HG03571 (cell line): ENCODE results near the gene SH3TC1.
A peak's percentile ranks its signal among the peaks of the same experiment; 100 is the strongest.

ENCODE experiments used
- ATAC-seq: cut with Tn5 transposase; IDR thresholded peaks from one replicate; pipeline ENCODE4 v1.9.1; 2021; ENCODE audit not compliant: unreplicated experiment

Gene SH3TC1

DNA sequence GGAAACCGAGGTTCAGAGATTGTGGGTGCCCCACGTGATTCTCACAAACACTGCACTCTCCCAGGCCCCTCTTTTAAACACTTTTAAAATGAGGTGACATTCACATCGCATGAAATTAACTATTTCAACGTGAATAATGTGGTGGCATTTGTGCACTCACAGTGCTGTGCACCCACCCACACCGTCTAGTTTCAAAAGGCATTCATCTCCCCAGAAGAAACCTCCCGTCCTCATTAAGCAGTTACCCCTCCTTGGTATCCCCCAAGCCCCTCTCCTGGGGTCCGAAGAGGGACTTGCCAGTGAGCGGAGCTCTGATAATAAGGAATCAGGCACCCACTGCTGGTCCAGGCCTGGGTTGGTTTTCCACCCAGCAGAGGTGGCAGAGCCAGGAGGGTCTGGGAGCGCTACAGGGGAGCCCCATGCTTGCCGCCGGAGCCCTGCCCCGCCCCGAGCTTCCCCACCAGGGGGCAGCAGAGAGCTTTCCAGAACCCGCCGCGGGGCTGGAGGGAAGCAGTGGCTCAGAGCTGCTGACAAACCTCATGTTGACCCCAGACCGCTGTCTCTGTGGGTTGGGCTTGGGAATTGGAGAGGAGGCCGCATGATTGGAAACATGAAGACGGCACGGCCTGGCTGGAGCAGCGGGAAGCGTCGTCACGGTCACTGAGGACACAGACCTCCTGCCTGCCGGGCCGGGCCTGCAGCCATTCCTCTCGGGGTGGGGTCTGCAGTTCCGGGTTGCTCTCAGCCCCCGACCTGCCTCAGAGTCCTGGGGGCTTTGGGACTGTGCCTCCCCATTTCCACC is 43.0 kb downstream of the SH3TC1 start:
- peak; percentile 64 for ATAC-seq

DNA sequence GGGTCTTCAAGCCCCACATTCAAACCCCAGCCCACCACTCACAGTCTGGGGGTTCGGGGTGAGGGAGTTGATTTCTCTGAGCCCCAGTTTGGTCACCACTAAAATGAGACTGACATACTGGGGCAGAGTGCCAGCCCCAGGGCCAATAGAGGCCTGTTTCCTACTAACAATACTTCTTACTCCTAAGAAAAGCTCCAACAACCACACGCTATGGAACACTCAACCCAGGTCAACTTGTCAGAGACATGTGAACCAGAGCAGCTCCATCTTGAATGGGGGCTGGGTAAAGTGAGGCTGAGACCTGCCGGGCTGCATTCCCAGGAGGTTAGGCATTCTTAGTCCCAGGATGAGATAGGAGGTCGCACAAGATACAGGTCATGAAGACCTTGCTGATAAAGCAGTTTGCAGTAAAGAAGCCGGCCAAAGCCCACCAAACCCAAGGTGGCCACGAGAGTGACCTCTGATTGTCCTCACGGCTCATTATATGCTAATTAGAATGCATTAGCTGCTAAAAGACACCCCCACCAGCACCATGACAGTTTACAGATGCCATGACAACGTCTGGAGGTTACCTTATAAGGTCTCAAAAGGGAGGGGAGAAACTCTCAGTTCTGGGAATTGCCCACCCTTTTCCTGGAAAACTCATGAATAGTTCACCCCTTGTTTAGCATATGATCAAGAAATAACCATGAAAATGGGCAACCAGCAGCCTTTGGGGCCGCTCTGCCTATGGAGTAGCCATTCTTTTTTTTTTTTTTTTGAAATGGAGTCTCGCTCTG is 43.9 kb downstream of the SH3TC1 start:
- ATAC-seq, result no peak

DNA sequence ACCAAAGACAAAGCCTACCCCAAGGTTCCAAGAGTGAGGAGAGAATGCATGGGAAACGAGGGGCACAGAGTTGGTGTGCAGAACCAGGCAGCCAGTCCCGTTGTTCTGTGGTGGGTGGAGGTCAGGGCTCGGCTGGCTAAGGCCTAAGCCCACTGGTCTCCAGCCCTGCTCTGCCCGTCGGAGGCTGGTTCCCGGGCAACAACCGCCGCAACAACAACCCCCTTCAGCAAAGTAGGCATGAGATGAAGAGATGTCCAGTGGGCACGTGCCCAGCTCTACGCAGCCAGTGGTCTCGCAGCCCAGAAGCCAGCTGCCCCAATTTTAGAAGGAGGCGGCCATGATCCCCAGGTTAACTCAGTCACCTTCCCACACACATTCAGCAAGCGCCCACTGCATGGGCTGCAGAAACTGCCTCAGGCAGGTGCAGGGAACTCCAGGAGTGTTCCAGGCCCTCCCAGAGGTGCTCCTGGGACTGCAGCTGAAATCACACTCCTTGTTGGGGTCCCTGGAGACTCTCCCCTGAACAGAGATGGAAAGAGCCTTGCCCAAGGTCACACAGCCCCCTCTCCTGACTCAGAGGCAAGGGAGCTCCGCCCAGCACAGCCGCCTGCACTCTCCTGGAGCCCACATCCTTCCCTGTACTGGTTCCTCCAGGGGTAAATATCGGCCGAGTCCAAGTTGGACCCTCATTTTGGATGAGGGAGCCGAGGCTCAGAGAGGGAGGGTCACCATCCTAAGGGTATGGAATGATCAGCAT is 45.1 kb downstream of the SH3TC1 start:
- no peak for ATAC-seq

DNA sequence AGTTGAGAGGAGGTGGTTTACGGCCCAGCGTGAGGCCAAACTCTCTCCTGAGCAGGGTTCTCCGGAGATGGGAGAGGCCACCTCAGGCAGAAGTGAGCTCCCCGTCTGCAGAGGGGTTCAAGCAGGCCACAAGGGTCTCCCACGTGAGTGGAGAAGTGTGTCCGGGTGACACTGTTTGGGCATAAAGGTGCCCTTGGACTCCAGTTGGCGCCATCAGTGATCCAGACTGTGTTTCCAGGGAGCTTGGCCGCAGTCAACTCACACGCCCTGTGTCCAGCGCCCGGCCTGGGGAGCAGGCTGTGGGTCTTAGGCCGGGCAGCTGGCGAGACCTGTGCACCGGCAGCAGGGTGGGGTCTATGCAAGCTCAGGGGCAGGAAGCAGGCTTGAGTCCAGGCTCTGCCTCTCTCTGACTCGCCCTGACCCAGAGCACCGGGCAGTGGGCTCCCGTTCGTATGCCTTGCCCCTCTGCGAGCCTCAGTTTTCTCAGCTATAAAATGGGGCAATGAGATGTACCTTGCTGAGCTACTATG is 45.9 kb downstream of the SH3TC1 start:
- ATAC-seq, result no peak

DNA sequence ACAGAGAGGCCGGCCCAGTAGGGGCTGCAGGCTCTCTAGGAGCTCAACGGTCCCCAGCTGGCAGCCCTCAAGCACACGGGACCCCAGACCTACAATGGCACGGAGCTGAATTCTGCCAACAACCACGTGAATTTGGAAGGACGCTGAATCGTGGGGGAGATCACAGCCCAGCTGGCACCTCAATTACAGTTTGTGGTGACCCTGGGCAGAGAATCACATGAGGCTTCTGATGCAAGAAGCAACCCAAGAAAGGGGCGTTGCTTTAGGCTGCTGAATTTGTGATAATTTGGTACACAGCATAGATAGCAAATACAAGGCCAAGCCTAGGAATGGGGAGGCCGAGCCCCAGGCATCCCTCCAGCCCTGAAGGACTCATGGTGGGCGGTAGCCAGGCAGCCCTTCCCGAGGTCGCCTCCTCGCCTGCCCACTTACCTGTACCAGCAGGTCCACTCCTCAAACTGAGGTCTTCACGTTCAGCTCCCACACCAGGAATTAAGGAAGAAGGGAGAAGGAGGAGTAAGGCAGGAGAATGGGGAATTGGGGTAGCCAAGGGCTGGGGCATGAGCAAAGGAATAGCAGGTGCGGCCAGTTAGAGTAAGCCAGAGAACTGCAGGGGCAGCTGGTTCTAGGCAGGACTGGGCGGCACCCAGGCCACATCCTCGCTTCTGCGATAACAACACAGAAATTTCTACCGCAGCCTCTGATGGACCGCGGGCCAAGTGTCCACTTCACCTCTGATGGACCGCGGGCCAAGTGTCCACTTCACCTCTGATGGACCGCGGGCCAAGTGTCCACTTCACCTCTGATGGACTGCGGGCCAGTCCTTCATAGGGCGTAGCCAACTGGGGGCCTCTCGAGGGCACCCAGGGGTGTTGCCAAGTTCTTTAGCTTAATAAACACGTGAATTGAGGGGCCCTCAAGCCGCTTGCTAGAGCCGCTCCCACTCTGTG is 47.1 kb downstream of the SH3TC1 start:
- no peak for ATAC-seq

DNA sequence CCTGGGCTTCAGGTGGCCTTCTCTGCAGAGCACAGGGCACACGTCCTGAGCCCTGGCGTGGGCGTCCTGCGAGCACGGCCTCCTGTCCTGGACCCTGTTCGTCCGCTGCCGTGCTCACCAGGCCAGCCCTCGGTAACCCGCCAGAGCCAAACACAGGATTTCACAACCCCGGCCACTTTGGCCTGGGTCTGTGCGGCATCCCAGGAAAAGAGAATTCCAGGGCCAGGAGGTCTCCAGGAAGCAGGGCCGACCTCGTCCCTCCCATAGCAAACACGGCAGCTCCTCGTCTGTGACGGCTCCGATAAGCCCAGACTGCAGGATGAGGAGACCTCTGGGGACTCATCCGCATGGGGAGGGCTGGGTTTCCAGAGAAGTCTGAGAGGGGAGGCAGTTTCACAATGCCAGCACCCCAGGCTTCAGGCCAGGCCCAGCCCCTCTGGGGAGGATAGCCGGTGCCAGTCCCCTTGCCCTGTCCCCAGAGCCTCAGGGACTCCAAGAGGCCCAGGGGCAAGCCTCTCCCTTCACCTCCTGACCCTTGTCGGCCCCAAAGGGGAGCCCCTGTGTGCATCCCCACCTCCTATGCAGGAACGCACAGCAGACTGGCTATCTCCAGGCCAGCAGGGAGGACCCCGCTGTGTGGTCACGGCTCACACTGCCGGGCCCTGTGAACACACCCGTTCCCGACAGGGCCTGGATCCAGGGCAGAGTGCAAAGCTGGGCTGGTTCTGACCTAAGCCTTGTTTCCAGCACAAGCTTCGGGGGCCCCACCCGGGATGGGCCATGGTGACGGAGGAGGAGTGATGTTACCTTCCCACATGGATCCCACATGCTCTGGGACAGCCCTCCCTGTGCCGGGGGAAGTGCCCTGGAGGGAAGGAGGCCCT is 48.2 kb downstream of the SH3TC1 start:
- no peak for ATAC-seq

DNA sequence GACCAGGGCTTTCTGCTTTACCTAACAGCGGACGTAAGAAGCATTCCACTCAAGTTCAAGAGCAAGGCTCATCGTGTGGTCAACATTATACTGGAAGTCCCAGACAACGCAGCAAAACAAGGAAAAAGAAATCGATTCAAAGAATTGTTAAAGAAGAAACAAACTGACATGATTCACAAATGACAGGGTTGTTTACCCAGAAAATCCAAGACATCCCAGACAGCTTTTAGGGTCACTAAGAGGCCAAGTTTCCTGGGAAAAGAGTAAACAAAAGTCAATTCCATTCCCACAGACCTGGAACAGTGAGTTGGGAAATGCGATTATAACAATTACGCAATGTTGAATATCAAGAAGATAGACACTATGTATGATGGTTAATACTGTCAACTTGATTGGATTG is 49.0 kb downstream of the SH3TC1 start:
- ATAC-seq, result no peak

DNA sequence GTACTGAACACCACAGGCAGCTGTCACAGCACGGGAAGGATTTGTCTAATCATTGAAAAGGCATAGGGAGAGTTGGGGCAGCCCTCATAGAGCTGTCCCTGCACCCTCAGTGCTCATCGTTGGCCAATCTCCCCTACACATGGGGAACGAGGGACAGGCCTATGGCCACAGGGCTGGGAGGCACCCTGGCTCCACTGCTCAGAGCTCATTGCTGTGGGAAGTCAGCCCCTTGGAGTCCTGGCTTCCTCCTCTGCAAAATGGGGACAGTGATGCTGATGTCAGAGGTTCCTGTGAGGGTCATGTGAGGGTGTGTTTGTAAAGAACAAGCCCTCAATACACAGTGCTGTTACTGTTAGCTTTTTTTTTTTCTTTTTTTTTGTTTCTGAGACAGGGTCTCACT is 51.1 kb downstream of the SH3TC1 start:
- no peak for ATAC-seq

DNA sequence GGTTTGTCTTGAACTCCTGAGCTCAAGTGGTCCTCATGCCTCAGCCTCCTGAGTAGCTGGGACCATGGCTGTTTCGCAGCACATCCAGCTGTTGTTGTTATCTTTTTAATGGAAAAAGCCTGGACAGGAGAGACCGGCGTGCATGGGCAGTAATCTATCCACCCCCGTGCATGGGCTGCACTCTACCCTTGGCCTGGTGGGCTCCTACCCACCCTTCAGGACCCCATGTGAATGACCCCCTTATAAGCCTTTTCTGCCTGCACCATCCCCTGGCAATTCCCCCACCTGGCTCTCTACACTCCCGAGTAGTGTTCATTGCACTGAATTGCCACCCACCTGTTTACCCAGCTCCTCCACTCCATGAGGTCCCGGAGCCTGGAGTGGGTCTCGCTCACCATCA is 51.5 kb downstream of the SH3TC1 start:
- no peak for ATAC-seq

DNA sequence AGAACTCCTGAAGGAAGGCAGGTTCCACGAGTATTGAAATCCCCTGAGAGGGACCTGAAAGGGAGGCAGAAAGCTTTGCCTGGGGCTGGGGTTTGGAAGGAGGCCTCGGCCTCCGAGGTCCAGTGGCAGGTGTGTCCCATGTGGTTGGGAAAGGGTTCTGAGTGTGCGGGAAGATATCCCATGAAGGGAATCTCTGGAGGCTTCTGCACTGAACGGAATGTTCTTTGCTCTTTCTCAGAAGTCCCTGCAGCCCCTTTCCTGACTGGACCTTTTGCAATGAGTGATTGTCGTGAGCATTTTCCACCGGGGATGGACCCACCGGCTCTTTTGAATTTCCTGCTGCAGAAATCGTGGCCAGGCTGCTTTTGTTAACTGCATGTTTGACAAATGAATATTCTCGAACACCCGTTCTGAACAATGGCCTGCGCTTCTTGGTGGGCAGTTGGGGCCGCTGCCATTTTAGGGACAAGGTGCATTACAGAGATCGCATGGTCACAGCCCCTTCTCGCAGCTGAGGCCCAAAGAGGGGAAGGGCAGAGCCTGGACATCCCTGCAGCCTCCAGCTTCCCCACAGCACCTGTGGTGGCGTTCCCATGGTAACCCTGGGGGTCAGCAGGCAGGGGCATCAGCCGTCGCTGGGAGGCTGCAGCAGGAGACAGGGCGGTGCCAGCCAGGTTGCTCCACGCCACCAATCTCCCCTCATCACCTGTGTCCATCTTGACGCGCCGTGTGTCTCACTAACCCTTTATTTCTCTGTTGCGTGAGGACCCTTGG is 52.2 kb downstream of the SH3TC1 start:
- ATAC-seq, result no peak

DNA sequence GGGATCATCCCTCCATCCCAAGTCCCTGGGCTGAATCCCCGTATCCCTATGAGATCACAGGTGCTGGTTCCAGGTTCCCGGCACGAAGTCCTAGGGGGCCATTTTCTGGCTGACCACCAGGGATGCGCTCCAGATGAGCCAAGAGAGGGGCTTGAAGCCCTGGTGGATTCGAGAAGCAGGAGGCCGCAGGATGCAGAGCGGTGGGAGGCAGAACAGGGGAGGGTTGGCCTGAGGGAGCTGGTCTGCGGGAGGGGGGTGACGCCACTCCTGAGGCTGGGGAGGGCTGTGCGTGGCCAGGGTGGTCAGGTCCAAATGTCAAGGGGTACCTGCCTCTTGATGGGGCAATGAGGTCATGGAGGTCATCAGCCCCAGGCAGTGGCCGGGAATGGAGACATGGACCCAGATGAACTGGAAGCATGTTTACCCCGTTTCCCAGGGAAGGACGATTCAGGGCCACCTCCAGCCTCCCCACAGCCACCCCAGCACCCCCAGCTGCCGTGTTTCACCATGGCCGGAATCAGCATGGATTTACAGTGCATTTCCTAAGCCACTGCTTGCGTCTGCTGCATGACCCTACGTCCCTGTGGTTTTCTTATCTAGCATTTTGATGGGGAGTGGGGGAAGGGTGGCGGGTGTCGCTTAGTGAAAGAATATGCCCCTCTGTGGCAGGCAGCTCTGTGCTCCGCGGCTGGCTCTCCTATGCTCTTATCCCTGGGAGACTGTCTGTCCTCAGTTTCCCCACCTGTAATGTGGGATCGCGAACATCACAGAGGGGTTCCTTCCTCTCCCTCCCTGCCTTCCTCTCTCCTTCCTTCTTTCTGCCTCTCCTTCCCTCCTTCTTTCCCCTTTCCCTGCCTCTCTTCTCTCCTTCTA is 53.4 kb downstream of the SH3TC1 start:
- ATAC-seq, result no peak

DNA sequence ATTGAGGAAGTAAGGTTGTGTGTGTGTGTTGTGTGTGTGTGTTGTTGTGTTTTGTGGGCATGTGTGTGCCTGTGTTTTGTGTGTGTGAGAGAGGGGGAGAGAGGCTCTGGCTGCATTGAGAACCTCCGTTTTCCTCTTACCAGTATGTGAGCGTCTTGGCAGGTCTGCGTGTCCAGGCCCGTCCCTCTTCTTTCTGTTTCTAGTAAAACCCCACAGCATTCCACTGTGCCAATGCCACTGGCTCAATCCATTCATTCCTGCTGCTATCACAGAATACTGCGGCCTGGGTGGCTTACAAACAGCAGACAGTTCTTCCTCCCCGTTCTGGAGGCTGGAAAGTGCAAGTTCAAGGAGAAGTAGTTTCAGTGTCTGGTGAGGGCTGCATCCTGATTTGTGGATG is 55.0 kb downstream of the SH3TC1 start:
- ATAC-seq, result no peak

DNA sequence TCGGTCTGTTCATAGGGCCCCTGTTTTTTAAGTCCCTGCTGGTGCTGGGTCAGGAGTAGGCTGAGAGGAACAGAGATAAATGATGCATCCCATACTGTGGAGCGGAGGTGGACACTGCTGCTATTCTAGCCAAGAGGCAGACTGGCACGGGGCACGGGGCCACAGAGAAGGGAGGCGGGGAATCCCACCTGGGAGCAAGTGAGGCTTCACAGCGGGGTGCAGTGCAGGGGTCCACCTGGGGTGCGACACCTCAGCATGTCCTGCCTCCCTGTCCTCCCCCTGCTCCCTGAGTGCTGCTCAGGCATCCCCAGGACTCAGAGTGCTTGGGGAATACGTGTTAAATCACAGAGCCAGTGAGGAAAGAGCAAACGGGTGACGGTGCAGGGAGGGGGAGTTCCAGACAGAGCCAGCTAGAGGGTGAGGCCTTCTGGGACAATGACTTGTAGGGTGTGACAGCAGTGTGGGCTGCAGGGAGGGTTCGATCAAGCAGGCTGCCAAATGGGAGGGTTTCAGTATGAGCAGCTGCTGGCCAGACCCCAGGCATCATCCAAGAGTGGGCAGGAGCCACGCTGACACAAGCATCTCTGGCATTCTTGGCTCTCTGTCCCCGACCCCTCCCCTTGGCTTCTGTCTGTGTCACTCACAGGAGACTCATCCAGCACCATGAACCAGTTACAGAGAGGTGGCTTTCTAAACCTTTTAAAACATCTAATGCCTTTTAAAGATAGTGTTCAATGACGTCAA is 56.8 kb downstream of the SH3TC1 start:
- no peak for ATAC-seq

DNA sequence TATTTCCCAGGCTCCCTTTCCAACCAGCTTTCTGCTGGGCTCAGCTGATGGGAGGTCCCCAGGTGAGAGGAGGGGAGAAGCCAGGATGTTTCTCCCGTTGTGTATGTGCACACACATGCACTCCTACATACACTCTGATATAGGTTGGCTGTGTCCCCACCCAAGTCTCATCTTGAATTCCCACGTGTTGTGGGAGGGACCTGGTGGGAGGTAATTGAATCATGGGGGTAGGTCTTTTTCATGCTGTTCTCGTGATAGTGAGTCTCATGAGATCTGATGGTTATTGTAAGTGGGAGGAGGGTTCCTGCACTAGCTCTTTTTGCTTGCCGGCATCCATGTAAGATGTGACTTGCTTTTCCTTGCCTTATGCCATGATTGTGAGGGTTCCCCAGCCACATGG is 58.8 kb downstream of the SH3TC1 start:
- ATAC-seq, result no peak

DNA sequence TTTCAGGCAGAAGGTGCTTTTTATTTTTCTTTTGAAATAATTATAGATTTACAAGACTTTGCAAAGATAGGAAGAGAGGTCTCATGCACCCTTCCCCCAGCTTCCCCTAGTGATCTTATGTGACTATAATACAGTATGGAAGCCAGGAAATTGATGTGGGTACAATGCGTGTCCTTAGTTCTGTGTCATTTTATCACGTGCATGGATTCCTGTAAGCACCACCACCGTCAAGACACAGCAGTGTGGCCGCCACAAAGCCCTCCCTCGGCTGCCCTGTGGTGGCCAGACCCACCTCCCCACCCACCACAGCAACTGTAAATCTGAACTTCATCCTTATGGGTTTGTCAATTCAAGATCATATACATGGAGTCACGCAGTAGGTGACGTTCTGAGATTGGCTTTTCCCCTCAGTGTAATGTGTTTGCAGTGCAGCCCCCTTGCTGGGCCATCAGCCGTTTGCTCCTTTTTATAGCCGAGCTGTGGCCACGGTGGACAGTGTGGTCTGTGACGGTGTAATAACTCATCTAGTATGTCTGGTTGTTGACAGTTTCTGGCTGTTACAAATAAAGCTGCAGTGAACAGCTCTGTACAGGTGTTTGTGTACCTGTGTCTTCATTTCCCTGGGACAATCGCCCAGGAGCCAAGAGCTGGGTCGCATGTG is 59.6 kb downstream of the SH3TC1 start:
- ATAC-seq, result no peak

DNA sequence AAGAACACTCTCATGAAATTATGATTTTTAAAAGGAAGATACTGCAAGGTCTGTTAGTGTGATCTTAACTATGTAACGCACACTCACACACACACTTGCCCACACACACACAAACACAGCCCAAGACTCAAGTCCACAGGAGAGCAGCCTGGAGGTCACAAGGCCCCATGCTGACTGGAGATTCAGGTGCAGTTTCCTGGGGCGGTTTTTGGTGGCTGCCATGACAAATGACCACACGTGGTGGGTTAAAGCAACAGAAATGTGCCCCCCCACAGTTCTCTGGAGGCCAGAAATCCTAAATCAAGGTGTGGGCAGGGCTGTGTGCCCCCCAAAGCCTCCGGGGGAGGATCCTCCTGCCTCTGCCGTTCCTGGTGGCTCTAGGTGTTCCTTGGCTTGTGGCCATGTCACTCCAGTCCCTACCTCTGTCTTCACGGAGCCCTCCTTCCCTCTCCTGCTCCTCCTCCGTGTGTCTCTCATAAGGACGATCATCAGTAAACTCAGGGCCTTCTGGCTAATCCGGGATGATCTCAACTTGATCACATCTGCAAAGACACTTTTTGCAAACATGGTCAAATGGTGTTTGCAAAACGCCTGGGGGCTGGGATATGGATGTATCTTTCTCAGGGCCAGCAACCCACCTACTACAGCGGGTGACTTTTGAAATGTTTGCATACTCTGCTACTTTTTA is 60.8 kb downstream of the SH3TC1 start:
- ATAC-seq, result no peak
